Measurements from ENCODE around the gene ZNF234.
"Not testable (repeated sequence)": the region's sequence is repeated elsewhere in the genome, so short reads cannot be mapped to it uniquely, and the experiment has no call there.

ZNF234 gene

GRCh38 chr19:44141191-44142058 is at the start of gene ZNF234:
Gene ZNF234 (plus strand): TSS chr19:44141554. CDS start chr19:44144633, 3,079 bp downstream.
- peak; percentile 48 to 54 for DNase-seq (ENCODE audit: low read depth in 2 of 2)

GRCh38 chr19:44092108-44092507 is 49.2 kb upstream of the ZNF234 start:
- DNase-seq (ENCODE audit: low read depth in 2 of 2), result no peak

DNA sequence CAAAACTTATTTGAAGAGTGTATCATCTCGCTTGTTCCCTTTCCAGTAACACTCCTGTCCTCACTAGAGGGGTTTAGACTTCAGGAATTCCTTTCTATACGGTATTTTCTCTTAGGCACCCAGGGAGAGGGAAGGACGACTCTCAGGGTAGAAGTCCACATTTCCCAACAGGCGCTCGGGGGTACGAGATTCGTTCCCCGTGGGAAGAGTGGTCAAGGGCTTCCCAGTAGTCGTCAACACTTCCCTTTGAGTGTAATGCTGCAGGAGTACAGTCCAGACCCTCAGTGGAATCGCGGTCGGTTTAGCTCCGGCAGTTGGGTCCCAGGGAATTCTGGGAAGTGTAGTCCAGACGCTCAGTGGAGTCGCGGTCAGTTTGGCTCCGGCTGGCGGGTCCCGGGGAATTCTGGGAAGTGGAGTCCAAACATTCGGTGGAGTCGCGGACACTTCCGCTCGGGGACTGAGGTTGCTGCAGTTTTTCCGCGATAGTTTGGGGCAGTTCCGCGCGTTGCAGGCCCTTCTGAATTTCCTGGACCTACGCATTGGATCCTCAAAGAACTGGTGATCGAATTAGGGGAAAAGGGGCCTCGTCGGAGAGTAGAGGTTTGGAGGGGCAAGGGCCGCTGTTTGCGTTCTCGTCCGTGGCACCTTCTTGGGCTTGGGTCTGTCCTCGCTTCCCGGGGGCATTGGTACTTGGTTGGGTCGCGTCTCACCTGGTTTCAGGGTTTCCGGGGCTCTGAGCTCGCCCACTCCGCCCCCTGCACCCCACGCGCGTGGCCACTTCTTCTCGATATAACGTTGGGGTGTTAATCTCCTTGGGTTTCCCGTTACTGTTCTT is 47.2 kb upstream of the ZNF234 start, which contains the start of gene ZNF224:
ZNF224 (plus strand) TSS at position 431 of the 835 bp plus-strand sequence. CDS start 3,513 bp downstream, outside the sequence.
- peak; percentile 73 for DNase-seq (ENCODE audit: low read depth in 2 of 2)

DNA sequence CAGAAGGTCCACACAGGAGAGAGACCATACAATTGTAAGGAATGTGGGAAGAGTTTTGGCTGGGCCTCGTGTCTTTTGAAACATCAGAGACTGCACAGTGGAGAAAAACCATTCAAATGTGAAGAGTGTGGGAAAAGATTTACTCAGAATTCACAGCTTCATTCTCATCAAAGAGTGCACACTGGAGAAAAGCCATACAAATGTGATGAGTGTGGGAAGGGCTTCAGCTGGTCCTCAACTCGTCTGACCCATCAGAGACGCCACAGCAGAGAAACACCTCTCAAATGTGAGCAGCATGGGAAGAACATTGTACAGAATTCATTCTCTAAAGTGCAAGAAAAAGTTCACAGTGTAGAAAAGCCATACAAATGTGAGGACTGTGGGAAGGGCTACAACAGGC is 33.6 kb upstream of the ZNF234 start:
- DNase-seq (ENCODE audit: low read depth in 2 of 2), result no peak

- no peak for DNase-seq (ENCODE audit: low read depth in 2 of 2)
Observed at GRCh38 chr19:44109458-44109857, 31.9 kb upstream of the ZNF234 start.

- DNase-seq (ENCODE audit: low read depth in 2 of 2), result no peak
Observed at GRCh38 chr19:44111910-44112463, 29.4 kb upstream of the ZNF234 start.

- DNase-seq (ENCODE audit: low read depth in 2 of 2), result no peak
Observed at GRCh38 chr19:44112802-44113137, 28.6 kb upstream of the ZNF234 start.

DNA sequence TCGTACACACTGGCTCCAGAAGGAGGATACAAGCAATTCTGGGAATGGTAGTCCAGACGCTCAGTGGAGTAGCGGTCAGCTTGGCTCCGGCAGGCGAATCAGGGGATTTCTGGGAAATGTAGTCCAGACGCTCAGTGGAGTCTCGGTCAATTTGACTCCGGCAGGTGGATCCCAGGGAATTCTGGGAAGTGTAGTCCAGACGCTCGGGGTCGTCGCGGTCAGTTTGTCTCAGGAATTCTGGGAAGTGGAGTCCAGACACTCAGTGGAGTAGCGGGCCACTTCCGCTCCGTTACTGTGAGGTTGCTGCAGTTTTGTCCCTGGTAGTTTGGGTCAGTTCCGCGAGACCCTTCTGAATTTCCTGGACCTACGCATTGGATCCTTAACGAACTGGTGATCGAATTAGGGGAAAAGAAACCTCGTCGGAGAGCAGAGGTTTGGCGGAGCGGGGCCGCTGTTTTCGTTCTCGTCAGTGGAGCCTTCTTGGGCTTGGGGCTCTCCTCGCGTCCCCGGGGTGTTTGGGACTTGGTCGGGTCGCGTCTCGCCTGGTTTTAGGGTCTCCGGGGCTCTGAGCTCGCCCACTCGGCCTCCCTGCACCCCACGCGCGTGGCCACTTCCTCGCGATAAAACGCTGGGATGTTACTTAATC is 28.1 kb upstream of the ZNF234 start, which contains the start of gene ZNF225:
ZNF225 (plus strand) TSS at position 262 of the 646 bp plus-strand sequence. CDS start 2,429 bp downstream, outside the sequence.
- peak; percentile 67 to 77 for DNase-seq (ENCODE audit: low read depth in 2 of 2)

GRCh38 chr19:44113784-44114390 is 27.5 kb upstream of the ZNF234 start:
- DNase-seq (ENCODE audit: low read depth in 2 of 2), result no peak

GRCh38 chr19:44121162-44121561 is 20.2 kb upstream of the ZNF234 start:
- not testable (repeated sequence) for DNase-seq (ENCODE audit: low read depth in 2 of 2)

GRCh38 chr19:44131955-44132354 is 9.4 kb upstream of the ZNF234 start:
- no peak for DNase-seq (ENCODE audit: low read depth in 2 of 2)

GRCh38 chr19:44142059-44142433 is 692 bp downstream of the ZNF234 start:
- DNase-seq (ENCODE audit: low read depth in 2 of 2), result no peak

DNA sequence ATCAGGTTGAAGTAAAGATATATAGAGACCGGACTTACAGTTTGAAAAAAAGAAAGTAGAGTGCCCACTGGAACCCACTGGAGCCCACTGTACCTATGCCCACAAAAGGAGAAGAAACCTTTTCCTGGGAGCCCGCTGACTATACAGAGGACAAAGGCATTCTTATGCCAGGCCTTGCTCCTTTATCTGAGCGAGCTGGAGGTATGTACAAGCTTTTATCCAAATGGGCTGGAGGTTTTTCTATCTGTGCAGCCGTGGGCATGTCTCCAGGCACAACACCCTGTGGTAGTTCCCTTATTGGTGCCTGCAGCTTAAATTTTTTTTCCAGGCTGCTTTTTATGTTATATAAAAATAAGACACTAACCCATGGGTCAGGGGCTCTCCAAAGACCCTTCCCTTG is 8.4 kb downstream of the ZNF234 start:
- no peak for DNase-seq (ENCODE audit: low read depth in 2 of 2)

- DNase-seq (ENCODE audit: low read depth in 2 of 2), result no peak
Observed at GRCh38 chr19:44151491-44151890, 10.1 kb downstream of the ZNF234 start.

DNA sequence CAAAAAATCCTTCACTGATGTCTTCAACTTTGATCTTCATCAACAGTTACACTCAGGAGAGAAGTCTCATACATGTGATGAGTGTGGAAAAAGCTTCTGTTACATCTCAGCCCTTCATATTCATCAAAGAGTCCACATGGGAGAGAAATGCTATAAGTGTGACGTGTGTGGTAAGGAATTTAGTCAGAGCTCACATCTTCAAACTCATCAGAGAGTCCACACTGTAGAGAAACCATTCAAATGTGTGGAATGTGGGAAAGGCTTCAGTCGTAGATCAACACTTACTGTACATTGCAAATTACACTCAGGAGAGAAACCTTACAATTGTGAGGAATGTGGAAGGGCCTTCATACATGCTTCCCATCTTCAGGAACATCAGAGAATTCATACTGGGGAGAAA is 15.1 kb downstream of the ZNF234 start:
- DNase-seq (ENCODE audit: low read depth in 2 of 2), result no peak

DNA sequence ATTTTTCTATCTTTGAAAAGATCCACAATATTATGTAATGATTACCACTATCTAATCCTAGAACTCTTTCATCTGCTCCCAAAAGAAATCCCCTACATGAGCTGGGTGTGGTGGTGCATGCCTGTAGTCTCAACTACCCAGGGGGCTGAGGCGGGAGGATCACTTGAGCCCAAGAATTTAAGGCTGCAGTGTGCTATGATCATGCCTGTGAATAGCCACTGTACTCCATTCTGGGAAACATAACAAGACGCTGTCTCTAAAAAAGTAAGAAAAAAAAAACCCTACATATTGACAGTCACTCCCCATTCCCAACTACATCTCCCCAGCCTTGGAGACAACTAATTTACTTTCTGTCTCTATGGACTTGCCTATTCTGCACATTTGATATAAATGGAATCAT is 22.4 kb downstream of the ZNF234 start:
- no peak for DNase-seq (ENCODE audit: low read depth in 2 of 2)

DNA sequence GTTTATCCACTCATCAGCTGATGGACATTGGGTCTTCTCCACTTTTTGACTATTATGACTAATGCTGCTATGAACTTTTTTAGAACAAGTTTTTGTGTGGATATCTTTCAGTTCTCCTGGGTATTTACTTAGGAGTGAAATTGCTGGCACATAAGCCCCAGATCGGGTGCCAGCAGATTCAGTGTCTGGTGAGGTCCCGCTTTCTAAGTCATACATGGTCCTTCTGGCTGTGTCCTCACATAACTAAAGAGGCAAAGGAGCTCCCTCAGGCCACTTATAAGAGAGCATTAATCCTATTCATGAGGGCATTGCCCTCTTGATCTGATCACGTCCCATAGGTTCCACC is 22.9 kb downstream of the ZNF234 start:
- DNase-seq (ENCODE audit: low read depth in 2 of 2), result no peak

DNA sequence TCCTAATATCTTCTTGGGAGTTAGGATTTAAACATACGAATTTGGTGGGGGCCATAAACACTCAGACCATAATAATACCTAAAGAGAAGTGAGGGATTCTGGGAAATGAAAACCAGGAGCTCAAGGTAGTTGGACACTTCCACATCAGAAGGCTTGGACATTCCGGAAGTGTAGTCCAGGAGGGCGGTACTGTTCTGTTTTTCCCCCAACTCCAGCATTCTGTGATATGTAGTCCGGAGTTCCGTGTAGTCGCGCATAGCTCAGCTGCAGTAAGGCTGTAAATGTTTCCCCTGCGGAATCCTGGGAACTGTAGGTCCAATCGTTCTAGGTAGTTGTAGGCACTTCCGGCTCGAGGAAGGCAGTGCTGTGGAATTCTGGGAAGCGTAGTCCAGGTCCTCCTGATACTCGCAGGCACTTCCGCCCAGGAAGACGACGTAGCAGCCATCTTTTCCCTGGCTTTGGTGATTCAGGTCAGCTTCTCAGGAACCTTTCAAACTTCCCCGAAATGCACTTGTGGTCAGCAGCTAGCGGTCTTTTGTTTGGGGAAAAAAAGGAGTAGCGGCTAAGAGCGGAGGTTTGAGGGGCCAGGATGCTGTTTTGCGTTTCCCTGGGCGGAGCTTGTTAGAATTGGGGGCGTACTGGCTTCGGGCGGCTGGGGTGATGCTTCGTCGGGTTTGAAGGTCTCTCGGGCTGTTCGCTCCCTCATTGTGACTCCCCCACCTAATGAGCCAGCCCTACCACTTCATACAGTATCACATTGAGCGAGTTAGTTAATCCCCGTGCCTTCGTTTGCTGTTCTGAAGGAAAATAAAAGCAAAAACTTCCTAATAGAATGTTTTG is 23.5 kb downstream of the ZNF234 start, which contains the start of gene ZNF226:
ZNF226 (plus strand) TSS at position 428 of the 840 bp plus-strand sequence. CDS start 4,981 bp downstream, outside the sequence.
- DNase-seq (ENCODE audit: low read depth in 2 of 2), result peak; percentile 53 to 70

DNA sequence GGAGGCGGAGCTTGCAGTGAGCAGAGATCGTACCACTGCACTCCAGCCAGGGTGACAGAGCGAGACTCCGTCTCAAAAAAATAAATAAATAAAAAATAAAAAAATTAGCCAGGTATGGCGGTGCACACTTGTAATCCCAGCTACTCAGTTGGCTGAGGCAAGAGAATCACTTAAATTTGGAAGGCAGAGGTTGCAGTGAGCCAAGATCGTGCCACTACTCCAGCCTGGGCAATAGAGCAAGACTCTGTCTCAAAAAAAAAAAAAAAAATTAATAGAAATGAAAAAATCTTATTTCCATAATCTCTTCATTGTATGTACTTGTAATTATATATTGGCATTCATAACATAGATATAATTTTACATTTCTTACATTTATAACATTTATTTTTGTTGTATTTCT is 29.3 kb downstream of the ZNF234 start:
- DNase-seq (ENCODE audit: low read depth in 2 of 2), result not testable (repeated sequence)

DNA sequence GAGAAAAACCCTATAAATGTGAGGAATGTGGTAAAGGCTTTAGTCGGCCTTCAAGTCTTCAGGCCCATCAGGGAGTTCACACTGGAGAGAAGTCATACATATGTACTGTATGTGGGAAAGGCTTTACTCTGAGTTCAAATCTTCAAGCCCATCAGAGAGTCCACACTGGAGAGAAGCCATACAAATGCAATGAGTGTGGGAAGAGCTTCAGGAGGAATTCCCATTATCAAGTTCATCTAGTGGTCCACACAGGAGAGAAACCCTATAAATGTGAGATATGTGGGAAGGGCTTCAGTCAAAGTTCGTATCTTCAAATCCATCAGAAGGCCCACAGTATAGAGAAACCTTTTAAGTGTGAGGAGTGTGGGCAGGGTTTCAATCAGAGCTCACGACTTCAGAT is 35.2 kb downstream of the ZNF234 start:
- DNase-seq (ENCODE audit: low read depth in 2 of 2), result no peak
